IMR-90 (cell line): ENCODE measurements around the gene PRKCA.

Experiments used
- RCOR1 ChIP-seq: IDR thresholded peaks from 2 replicates; pipeline ENCODE4 v1.6.1; 2012; ENCODE audit warnings: mild to moderate bottlenecking, low read length, improper control_type of control experiment; ENCODE audit not compliant: insufficient replicate concordance
- TF ChIP-seq, protein P1 (sequence below): conservative IDR thresholded peaks from 2 replicates; pipeline ENCODE4 v1.5.1; 2012; ENCODE audit warnings: mild to moderate bottlenecking, low read depth, low read length, improper control_type of control experiment

DNA sequence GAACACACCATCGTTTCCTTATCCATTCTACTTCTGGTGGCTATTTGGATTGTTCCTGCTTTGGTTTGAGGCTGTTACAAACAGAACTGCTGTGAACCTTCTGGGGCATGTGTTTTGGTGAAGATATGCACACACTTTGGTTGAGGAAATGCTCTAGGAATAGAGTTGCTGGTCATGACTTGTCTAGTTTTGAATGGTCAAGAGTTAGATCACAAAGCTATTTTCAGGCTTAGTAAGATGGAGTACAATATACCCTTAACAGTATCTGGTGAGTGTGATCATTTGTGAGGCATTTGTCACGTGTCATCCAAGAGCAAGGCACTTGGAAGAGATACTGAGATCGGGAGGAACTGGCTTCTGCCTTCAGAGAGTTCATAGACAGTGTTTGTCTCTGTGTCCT is 485.5 kb downstream of the PRKCA start:
- TF ChIP-seq, protein P1, sequence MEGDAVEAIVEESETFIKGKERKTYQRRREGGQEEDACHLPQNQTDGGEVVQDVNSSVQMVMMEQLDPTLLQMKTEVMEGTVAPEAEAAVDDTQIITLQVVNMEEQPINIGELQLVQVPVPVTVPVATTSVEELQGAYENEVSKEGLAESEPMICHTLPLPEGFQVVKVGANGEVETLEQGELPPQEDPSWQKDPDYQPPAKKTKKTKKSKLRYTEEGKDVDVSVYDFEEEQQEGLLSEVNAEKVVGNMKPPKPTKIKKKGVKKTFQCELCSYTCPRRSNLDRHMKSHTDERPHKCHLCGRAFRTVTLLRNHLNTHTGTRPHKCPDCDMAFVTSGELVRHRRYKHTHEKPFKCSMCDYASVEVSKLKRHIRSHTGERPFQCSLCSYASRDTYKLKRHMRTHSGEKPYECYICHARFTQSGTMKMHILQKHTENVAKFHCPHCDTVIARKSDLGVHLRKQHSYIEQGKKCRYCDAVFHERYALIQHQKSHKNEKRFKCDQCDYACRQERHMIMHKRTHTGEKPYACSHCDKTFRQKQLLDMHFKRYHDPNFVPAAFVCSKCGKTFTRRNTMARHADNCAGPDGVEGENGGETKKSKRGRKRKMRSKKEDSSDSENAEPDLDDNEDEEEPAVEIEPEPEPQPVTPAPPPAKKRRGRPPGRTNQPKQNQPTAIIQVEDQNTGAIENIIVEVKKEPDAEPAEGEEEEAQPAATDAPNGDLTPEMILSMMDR = no peak
- no peak for TF ChIP-seq RCOR1
